ENCODE measurements around the gene SLX4.

Gene SLX4

GRCh38 chr16:3578610-3579551 is 32.5 kb downstream of the SLX4 start:
- DNase-seq: peak; percentile 81

GRCh38 chr16:3578121-3578520 is 33.3 kb downstream of the SLX4 start:
- DNase-seq: peak; percentile 65

DNA sequence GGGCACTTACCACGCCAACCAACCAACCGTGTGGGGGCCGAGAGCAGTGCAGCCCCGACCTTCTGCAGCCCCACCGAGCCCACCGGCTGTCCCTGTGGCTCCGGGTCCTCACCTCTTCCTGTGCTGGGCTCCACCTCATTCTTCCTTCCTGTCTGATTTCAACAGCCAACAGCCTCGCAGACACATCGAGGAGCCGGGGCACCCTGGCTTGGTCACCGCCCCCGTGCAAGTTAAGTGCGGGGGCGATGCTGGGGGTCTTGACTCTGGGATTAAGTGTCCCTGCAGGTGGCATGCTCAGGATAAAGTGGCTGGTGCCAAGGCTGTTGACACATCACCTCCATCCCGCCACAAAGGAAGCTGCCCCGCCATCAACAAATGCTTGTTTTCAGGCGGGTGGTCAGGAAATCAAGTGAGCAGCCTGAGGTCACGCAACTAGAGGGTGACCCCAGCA is 34.1 kb downstream of the SLX4 start, which contains the start of gene NLRC3:
Gene NLRC3 (minus strand): TSS at position 102 of the 451 bp plus-strand sequence. CDS start 12,367 bp downstream, outside the sequence.
- peak; percentile 65 for DNase-seq

DNA sequence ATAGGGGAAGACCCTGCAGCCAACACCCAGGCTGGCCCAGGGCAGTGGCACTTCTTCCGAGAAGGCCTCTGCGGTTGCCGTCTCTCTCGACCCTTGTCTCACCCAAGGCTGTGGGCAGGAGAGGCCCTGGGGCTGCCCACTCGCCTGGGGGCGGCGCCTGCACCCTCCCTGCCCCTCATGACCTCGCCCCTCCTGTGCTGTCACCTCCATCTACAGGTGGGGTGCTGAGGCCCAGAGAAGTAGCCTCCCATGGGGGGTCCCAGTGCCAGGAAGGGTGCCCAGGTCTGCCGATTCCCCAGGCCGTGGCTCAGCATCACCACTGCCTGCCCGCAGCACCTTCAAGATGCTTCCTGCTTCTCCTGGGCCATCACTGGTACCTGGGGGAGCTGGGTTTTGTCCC is 35.2 kb downstream of the SLX4 start:
- DNase-seq: peak; percentile 40

- DNase-seq: peak; percentile 32
Observed at GRCh38 chr16:3575491-3575890, 35.9 kb downstream of the SLX4 start.

- DNase-seq: no peak
Observed at GRCh38 chr16:3574195-3574594, 37.2 kb downstream of the SLX4 start.

- DNase-seq: no peak
Observed at GRCh38 chr16:3573146-3573815, 38.1 kb downstream of the SLX4 start.

DNA sequence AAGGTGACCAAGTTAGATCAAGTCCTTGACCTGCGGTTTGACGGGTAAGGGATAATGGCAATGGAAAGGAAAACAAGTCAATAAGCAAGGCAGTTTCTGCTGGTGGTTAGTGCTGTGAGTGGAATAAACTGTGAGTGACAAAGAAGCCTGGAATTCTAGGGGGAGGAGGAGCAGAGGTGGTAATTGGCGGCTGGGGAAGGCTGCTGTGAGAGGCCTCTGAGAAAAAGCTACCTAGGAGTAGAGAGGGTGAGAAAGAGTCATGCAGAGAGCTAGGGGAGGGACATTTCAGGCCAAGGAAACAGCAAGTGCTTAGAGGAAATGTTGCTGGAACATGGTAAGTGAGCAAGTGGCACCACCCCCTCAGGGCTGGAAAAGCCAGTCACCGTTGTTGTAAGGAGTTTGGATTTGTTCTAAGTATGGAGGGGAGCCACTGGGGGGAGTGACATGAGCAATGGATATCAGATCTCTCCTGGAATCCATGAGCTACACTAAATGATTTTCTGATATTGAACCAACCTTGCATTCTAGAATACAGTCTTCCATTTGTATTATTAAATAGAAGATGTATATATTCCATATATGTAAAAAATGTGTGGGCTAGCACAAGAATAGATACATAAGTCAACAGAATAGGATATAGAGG is 40.9 kb downstream of the SLX4 start:
- DNase-seq: no peak

DNA sequence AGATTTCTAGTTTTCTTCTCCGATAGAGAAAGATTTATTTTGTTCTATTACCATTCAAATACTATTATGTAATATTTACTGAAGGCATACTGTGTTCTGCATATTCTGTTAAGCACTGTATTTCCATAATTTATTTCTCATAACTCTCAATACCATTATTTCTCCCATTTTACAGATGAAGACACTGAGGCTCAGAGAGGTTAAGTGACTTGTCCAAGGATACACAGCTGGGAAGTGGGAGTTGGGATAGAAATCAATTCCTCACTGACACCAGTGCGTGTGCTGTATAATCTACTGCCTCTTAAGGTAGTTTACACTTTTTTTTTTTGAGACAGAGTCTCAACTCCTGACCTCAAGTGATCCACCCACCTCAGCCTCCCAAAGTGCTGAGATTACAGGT is 41.6 kb downstream of the SLX4 start:
- DNase-seq: no peak

DNA sequence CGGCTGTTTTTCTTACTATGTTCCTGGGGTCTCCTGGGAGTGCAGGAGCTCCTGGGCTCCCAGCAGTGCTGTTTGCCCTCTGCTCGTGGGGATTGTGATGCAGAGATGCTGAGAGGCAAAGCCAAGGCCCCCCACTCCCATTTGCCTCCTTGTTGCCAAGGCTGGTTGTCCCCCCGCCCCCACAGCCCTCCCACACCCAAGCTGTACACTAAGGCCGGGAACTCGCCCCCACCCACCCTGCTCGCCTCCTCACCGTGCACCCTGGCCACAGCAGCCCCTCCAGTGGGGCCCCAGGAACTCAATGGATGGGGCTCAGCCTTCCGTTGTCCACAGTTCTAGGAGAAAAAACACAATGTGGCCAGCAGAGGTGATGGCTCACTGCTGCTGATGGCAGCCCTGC is 44.4 kb downstream of the SLX4 start:
- no peak for DNase-seq

DNA sequence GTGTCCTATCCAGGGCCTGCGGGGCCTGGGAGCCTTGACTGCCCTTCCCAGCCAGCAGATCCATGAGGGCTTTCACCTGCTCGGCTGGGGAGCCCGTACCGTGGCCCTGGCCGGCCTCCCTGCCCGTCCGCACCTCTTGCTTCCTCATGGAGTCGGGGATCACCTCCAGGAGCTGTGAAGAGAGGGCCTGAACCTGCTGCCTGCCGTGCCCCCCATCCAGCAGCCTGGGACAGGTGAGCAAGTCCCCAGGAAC is 46.6 kb downstream of the SLX4 start:
- DNase-seq: no peak

DNA sequence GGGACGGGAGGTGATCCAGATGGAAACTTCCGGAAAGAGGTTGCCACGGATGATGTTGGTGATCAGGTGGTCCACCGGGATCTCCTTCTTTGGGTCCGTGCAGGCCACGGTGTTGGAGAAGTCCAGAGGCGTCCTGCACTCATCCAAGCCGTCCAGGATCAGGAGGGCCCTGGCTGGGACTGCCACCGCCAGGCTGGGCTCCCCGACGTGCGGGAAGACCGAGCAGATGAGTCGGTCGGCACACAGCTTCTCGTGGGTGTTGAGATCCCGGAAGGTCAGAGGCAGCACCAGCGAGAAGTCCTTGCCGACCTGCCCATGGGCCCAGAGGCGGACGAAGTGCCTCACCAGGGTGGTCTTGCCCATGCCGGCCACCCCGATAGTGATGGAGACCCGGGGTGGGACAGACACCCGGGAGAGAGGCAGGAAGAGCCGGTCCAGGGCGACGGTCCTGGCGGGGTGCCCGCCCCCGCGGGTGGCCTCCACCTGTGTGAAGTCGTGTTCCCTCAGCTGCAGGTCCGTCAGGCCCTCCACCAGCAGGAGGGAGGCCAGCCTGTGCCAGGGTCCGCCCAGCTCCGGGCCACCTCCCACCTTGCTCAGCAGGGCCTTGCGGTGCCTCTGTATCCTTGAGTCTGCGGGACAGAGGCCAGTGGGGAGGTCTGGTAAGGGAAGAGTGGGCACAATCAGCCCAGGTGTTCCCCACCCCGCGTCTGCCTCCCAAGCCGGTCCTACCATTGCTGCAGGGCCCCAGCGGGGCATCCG is 47.1 kb downstream of the SLX4 start:
- DNase-seq: no peak

- DNase-seq: no peak
Observed at GRCh38 chr16:3562914-3563480, 48.4 kb downstream of the SLX4 start.

GRCh38 chr16:3561626-3562025 is 49.8 kb downstream of the SLX4 start:
- no peak for DNase-seq

- DNase-seq: no peak
Observed at GRCh38 chr16:3554351-3554928, 57.0 kb downstream of the SLX4 start.

DNA sequence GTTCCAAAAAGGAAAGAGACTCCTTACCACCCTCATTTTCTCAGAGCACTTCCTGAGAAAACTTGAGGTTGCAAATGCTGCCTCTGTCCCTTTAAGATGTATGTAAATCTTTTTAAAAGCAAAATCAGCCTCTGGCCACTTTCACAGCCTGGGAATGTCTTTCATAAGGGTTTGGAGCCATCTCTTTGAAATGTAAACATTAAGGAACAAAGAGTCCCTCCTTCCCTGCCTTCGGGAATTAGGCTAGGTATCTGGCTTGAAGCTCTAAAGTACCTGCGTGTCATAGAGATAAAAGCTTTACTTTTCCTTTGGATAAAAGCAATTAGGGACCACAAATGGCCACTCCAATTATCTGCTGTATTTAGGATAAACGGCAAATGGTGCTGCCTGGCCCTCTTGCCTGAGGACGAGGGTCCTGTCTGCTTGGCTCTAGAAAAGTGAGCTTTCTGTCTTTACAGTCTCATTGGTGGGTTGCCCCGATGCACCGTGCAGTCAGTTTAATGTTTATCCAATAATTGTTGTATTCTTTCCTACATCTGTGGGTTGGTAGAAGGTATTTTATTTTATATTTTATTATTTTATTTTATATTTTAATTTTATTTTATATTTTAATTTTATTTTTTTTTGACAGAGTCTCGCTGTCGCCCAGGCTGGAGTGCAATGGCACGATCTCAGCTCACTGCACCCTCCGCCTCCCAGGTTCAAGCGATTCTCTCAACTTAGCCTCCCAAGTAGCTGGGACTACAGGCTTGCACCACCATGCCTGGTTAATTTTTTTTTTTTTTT is 58.1 kb downstream of the SLX4 start:
- no peak for DNase-seq

- DNase-seq: no peak
Observed at GRCh38 chr16:3550851-3551847, 60.3 kb downstream of the SLX4 start.

DNA sequence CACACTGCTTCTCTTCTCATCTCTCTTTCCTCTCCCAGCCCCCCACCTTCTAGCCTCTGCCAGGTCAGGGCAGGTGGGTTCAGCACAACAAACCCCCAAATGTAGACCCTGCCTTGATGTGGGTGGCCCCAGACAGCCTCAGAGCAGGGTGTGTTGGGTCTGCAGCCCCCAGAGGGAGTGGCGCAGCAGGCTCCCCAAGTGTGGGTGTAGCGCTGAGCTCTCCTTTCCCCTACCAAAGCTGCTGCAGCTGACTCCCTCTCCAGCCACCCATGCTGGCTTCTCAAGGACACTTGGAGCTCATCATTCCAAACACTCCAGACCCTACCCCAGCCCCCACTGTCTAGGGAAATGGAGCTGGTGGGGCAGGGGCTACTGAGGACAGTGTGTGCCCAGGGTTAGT is 61.5 kb downstream of the SLX4 start:
- DNase-seq: no peak

DNA sequence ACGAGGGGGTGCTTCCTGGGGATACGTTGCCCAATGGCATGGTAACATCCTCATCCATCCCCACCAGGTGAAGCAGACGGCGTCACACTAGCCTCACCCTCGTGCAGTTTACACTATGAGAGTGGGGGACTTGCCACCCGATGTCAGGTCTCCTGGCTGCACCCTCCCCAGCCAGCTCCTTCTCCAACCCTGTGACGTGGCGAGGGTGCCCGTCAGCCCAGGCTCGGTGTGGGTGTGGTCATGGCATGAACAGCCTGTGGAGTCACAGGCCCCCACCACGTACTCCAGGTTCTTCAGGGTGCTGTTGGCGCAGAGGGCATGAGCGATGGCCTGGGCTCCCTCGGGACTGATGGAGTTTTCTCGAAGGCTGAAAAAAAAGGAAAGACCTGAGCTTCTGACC is 62.5 kb downstream of the SLX4 start:
- DNase-seq: no peak

DNA sequence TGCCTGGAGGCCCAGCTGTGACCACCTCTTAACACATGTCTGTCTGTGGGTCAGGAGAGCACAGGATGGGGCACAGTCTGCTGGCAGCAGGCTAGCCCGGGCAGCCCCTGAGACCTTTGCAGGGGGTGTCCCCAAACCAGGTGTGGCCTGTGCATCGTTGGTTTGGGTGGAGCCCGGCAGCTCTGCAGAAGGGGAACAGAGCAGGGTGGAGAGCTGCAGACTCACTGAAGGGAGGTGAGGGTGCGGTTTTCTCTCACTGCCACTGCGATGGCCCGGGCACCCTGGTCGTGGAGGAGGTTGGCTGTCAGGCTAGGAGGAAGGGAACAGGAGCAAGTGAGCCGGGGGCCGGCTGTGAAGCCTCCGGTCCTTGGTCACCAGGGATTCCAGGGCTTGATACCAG is 63.0 kb downstream of the SLX4 start:
- no peak for DNase-seq

Data from stimulated activated CD8-positive, alpha-beta memory T cell treated with anti-CD3 and anti-CD28 coated beads, Interleukin-4, amount 100 ng/mL, for 48 hours (primary cell).